ENCODE measurements around the gene NAPSA.
A peak's percentile ranks its signal among the peaks of the same experiment; 100 is the strongest.

NAPSA gene

DNA sequence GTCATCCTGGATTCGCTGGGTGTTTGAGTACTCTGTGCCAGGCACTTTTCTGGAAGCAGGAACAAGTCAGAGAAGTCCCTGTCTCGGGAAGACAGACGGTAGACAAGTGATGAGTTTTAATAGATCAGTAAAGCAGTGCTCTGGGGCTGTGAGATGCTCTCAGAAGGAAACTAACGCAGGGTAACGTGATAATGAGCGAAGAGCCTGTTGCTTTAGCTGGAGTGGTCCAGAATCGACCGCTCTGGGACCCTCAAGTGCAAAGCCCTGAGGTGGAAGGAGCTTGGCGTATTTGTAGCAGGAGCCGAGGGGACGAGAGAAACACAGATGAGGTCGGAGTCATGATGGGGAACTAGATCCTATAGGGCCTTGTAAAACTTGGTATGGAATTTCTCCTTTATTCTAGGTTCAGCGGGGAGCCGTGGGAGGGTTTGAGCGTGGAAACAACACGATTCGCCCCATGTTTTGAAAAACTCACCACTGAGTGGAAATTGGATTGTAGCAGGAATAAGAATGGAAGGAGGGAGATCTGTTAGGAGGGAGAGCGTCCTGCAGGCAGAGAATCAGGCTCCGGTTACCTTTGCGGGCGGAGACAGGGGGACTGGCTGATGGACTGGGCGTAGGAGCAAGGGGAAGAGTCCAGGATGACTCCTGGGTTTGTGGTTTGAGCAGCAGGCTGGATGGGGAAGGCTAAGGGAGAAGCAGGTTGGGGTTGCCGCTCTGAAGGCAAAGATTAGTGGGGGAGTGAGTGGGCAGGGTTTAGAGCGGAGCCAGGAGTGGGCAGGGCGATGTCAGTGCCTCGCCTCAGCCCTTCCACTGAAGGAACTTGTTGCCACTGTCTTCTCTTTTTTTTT, 19.5 kb upstream of the NAPSA start:
- DNase-seq (ENCODE audit: low read depth in 2 of 2, low spot score in 1 of 2), result no peak

DNA sequence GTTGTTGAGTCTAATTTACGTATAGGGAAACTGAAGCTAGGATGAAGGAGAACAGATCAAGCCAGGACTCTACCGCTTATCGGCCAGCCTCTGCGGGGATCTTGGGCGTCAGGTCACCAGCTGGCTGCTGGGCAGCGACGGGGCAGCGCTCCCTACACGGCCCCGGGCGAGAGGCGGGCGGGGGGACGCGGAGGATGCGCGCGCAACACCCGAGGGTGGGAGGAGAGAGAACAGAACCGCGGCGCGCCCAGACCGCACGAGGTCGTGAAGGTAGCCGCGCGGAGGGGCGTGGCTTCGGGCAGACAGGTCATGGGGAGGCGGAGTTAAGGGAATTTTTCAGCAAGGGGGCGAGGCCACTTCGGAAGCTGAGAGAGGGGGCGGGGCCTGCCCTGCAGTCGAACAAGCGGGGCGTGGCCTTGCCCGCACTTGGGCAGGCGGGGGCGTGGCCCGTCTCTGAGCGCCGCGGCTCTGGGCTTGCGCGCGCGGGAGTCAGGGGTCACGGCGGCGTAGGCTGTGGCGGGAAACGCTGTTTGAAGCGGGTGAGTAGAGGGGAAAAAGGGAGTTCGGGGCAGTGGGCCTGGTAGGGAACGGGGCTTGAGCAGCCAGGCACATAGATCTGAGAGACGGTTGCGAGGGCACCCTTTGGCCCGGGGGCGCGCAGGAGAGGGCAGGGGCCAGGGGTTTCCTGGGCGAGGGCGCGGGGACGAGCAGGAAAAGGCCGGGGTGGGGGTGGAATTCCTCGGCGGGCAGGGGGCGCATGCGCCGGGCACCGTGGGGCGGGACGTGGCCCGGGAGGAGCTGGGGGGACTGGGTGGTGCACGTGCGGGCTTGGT, 18.6 kb upstream of the NAPSA start, which contains the start of gene POLD1:
Gene POLD1 (plus strand): TSS at position 496 of the 833 bp plus-strand sequence. CDS start 14,505 bp downstream, outside the sequence.
- peak; percentile 96 to 98 for DNase-seq (ENCODE audit: low read depth in 2 of 2, low spot score in 1 of 2)

DNA sequence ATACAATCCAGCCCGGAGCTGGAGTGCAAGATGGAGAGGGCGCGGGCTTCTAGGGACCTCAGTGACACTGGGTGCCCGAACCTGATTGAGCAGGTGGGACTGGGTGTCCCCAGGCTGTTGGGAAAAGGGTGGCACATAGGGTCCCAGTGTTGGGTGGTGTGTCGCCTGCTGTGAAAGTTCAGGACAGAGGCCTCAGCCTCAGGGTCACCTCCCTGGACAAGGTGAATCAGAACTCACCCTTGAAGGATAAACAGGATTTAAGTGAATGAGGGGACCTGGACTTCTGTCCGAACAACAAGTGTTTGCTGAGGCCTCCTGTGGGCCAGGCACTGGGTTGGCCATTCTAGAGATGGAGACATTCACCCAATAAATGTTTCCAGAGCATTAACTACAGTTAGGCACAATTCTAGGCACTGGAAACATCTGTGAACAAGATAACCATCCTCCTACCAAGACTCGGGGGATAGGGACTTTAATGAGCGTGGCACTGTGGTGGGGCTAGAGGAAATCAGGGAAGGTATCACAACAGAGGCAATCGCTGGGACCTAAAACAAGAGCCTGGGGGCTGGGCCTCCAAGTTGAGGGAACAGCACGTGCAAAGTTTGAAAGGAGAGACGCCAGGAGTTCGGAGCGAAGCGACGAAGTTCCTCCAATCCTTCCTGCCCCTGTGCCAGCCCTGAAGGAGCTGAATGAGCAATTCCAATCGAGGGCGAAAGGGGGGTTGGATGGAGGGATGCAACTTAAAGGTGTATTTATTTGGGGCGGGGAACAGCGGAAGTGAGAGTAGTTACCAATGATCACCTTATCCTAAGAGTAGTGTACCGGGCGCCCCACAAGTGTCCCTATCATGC, 17.8 kb upstream of the NAPSA start:
- DNase-seq (ENCODE audit: low read depth in 2 of 2, low spot score in 1 of 2), result no peak

DNA sequence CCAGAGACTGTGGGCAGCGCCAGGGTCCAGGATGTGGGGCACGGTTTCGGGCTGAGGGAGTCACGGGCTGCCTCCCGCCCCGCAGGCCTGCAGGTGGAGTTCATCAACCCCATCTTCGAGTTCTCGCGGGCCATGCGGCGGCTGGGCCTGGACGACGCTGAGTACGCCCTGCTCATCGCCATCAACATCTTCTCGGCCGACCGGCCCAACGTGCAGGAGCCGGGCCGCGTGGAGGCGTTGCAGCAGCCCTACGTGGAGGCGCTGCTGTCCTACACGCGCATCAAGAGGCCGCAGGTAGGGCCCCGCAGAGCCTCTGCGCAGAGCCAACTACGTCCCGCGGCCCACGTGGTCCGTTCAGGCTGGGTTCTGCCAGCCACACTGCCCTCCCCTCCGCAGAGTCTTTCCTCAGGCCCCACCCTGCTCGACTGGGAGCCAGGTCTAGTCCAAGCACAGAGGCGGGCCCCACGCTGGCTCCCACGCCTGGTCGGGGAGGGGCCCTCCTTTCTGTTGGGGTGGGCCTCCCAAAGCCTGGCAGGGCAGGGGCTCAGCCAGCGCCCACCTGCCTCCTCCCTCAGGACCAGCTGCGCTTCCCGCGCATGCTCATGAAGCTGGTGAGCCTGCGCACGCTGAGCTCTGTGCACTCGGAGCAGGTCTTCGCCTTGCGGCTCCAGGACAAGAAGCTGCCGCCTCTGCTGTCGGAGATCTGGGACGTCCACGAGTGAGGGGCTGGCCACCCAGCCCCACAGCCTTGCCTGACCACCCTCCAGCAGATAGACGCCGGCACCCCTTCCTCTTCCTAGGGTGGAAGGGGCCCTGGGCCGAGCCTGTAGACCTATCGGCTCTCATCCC, 16.7 kb upstream of the NAPSA start:
- DNase-seq (ENCODE audit: low read depth in 2 of 2, low spot score in 1 of 2), result no peak

DNA sequence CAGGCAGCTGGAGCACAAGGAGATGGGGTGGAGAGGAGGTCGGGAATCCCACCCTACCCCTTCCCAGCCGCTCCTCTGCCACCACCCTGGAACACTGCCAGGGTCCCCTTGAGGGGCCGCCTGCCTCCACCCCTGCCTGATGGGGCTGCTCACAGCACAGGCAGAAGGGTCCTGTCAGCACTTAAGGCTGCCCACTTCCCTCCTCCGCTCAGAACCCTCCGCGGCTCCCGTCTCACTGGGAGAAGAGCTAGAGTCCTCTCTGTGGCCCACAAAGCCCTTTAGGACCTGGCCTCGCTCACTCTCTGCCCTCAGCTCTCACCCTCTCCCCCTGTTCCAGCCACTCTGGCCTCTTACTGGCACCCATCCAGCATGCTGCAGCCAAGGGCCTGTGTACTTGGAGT, 15.3 kb upstream of the NAPSA start:
- no peak for DNase-seq (ENCODE audit: low read depth in 2 of 2, low spot score in 1 of 2)

DNA sequence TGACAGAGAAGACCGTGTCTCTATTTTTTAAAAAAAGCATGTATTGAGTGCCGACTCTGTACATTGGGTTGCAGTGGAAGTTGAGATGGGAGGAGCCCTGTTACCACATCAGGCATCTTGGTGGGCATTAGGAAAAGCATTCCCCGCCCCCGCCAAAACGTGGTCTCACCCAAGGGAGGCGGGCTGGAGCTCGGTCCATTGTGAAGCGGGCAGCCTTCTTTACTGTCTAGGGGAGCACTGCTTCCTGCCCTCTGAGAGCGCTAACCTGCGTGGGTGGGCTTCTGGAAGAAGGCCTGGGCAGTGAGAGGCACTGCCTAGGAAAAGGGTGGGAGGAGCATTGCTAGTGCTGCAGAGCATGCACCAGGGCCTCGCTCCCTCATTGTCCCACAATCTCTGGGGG, 14.7 kb upstream of the NAPSA start:
- DNase-seq (ENCODE audit: low read depth in 2 of 2, low spot score in 1 of 2), result no peak

GRCh38 chr19:50379602-50380001, 14.2 kb upstream of the NAPSA start:
- DNase-seq (ENCODE audit: low read depth in 2 of 2, low spot score in 1 of 2), result no peak

GRCh38 chr19:50378863-50379236, 13.4 kb upstream of the NAPSA start:
- DNase-seq (ENCODE audit: low read depth in 2 of 2, low spot score in 1 of 2), result no peak

DNA sequence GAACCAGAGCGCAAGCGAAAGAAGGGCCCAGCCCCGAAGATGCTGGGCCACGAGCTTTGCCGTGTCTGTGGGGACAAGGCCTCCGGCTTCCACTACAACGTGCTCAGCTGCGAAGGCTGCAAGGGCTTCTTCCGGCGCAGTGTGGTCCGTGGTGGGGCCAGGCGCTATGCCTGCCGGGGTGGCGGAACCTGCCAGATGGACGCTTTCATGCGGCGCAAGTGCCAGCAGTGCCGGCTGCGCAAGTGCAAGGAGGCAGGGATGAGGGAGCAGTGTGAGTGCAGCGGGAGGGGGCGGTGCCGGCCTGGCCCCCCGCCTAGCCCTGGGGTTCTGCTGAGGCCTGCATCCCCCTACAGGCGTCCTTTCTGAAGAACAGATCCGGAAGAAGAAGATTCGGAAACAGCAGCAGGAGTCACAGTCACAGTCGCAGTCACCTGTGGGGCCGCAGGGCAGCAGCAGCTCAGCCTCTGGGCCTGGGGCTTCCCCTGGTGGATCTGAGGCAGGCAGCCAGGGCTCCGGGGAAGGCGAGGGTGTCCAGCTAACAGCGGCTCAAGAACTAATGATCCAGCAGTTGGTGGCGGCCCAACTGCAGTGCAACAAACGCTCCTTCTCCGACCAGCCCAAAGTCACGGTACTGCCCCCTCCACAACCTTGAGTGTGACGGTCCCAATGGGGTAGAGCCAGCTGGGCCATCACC, 12.9 kb upstream of the NAPSA start:
- DNase-seq (ENCODE audit: low read depth in 2 of 2, low spot score in 1 of 2), result no peak

DNA sequence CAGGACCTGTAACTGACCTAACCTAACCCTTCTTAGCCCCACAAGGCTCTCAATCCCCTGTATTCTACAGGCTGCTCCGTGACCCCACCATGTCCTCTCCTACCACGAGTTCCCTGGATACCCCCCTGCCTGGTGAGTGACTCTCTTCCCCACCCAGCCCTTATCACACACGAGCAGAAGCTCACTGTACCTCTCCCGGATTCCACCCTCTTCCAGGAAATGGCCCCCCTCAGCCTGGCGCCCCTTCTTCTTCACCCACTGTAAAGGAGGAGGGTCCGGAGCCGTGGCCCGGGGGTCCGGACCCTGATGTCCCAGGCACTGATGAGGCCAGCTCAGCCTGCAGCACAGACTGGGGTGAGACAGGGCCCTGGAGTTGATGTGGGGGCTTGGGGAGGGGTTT, 12.1 kb upstream of the NAPSA start:
- DNase-seq (ENCODE audit: low read depth in 2 of 2, low spot score in 1 of 2), result no peak

DNA sequence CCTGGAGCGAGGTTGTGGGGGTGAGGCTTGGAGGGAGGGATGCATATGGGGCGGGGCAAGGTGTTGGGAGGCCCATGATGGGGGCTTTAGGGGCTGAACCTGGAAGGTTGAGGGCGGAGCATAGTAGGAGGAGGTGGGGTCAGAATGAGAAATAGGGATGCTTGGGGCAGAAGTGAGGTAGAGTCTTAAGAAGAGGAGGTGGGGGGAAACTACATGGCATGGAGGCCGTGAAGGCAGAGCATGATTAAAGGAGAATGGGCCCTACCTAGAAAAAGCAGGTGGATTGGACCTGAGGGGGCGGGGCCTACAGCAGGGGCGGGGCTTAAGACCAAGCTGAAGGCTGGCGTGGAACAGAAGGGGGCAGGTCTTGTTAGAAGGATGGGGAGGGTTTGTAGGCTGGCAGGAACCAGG, 11.6 kb upstream of the NAPSA start:
- no peak for DNase-seq (ENCODE audit: low read depth in 2 of 2, low spot score in 1 of 2)

DNA sequence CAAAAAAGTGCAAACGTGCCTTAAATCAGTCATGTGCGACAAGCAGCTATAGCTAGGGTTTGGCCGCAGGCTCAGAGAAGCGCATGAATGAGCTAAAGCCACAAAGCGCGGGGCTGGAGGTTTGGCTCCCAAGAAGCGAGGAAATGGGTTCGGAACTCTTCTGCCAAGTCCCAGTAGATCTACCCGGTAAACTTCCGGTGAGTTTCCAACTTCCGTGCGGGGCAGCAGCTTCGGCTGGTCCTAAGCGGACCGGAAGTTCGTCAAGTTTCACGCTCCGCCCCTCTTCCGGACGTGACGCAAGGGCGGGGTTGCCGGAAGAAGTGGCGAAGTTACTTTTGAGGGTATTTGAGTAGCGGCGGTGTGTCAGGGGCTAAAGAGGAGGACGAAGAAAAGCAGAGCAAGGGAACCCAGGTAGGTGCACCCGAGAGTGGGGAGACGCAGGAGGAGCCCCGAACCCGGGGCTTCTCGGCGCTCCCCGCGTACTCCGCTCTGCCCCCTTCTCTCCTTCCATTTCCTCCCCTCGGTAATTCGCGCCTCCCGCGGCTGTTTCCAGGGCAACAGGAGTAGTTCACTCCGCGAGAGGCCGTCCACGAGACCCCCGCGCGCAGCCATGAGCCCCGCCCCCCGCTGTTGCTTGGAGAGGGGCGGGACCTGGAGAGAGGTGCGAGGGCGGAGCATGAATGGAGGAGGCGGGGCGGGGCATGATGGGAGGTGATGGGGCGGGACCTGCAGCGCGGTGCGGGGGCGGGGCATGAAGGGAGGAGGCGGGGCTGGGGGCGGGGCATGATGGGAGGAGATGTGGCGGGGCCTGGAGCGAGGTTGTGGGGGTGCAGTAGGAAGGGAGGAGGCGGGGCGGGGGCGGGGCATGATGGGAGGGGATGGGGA, 11.0 kb upstream of the NAPSA start, which contains the start of gene NR1H2:
Gene NR1H2 (plus strand): TSS at position 292 of the 885 bp plus-strand sequence. CDS start 1,149 bp downstream, outside the sequence.
- peak; percentile 87 to 91 for DNase-seq (ENCODE audit: low read depth in 2 of 2, low spot score in 1 of 2)

GRCh38 chr19:50371914-50372475, 6.6 kb upstream of the NAPSA start:
- no peak for DNase-seq (ENCODE audit: low read depth in 2 of 2, low spot score in 1 of 2)

DNA sequence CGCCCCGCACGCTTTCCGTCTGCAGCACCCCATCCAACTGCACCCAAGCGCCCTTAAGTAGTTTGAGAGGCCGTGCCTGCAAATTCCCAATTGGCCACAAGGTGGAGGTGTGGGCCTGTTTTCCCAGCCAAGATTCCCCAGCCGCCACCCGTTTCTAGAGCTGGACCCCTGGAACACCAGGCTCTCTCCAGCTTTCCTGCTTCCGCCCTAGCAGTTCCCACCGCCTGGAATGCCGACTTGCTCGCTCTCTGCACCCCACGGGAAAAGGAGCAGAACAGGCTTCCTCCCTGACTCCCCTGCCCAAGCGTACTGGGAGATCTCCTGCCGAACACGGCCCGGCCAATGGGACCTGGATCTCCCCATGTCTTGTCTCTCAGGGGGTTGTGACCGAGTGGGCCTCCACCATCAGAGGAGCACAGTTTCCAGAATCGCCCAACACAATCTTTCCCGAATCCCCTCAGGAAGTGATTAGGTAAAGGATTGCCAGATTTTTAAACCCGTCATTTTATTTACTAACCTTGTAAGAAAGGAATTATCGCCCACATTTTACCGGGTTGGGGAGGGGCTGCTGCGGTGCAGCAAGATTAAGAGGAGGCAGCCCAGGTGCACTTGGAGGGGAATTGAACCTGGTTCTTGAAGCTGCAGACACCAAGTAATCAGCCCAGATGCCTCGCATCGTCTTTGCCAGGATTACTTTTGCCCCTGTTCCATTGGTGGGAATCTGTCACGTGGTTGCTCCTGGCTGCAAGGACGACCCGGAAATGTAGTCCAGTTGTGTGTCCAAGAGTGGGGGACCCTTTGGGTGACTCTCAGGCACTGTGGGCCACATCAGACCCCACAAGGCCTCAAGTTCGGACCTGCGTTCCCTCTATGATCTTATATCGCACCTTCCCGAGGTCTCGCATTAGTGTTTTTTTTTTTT, 3.5 kb upstream of the NAPSA start:
- DNase-seq (ENCODE audit: low read depth in 2 of 2, low spot score in 1 of 2), result peak in 1 of 2 donors; percentile 66

DNA sequence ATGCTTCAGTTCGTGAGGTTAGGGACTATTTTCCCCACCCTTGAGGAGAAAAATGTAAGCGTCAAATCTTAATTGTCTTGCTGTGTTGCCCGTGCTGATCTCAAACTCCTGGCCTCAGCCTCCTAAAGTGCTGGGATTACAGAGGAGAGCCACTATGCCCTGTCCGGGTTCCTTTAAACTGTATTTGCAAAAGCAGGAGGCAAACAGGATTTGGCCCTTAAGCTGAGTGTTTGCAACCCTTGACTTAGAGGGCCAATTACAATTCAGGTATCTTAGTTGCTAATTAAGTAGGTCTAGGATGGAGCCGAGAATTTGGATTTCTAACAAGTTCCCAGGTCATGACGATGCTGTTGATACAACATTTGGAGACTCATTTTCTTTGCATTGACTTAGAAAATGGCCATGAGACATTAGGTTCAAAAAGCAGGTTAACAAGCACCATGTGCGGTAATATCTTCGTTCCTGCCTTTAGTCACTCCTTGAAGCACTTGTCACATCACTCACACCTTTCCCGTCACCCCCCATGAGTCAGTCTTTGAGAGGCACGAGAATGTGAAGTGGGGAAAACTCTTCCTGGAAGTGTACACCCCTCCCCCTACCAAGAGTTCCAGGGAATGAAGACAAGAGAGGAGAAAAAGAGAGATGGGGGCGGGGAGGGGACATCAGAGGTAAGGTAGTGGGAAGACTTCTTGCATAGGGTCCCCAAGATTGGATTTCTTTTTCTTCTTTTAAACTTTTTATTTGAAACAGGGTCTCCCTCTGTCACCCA, 2.6 kb downstream of the NAPSA start:
- no peak for DNase-seq (ENCODE audit: low read depth in 2 of 2, low spot score in 1 of 2)

DNA sequence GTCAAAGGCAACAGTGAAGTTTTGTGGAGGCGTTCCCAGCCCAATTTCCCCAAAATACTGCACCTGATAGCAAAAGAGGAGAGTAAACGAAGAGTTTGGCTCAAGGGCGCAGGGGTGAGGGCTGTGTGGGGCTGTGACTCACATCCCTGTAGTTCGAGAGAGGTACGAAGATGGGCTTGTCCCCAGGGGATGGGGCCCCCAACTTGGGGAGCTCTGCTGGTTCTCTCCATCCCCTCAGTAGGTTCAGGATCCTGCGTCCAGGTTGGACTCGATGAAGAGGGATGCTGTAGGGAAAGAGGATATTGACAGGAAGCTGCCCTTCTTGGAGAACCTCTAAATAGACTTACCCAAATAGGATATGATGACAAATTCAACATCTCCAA, 3.4 kb downstream of the NAPSA start:
- no peak for DNase-seq (ENCODE audit: low read depth in 2 of 2, low spot score in 1 of 2)

Data from stimulated activated CD8-positive, alpha-beta memory T cell treated with anti-CD3 and anti-CD28 coated beads, Interleukin-4, amount 100 ng/mL, for 4 hours (primary cell).